ENCODE measurements around the gene TRERF1. TPM values are rescaled to one million over a fixed set of nuclear protein-coding genes. Genes with fewer than 3 reads are reported as not detected.

Gene TRERF1
- total RNA-seq, 1 donor from 2014 or later, result 6.2 TPM

DNA sequence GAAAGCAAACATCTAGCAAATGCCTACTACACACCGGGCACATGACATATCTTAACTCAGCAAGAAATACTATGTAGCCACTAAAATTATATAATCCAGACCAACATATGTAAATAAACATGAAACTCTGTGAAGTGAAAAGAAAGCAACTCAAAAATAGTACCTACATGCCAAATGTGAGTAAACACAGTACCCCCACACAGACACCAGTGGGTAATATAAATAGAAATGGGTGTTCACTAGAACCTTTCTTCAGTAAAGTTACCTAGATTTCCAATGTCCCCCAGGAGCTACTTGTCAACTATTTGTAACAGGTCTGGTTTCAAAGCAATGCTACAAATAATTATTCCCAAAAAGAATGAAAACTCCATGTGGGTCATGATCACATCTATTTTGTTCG lies 25.5 kb downstream of the TRERF1 start:
- DNase-seq, result no peak

DNA sequence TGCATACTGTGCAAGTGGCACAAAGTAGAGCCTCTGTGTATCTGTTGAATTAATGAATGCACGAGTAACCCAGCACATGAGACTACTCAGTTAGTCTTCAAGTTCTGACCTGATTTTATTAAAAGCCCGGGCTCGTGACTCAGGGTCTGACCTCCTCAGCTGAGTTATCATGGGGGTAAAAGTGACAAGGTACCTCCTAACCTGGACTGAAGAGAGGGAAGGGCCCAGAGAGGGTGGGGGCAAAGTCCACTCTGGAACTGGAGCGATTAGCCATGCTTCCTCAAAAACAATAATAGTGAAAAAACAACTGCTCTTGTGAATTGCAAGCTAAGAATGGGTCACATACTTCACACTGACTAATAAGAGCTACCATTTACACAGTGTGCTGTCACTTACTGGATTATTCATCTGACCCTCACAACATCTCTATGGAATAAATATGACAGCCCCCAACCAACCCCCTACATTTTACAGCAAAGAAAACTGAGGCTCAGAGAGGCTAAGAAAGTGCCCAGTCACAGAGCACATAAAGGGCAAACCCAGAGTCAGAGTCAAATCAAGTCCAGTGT lies 26.7 kb downstream of the TRERF1 start:
- DNase-seq, result no peak

DNA sequence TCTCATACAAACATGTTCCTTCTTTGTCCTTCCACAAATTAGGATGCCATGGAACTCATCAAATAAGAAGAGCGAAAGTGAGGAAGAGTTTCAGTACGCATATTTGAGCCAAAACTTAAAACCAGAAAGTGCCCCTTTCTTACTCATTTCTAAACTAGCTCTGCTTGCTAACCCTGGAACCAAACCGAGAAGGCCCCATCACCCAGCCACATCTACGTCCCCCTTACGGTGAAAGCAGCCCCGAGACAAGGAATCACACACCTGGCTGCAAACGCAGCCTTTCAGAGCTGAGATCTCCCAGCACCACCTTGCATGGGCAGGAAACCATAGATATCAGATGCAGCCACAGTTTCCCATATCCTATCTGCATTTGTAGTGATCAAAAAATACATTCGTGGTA lies 28.5 kb downstream of the TRERF1 start:
- no peak for DNase-seq

DNA sequence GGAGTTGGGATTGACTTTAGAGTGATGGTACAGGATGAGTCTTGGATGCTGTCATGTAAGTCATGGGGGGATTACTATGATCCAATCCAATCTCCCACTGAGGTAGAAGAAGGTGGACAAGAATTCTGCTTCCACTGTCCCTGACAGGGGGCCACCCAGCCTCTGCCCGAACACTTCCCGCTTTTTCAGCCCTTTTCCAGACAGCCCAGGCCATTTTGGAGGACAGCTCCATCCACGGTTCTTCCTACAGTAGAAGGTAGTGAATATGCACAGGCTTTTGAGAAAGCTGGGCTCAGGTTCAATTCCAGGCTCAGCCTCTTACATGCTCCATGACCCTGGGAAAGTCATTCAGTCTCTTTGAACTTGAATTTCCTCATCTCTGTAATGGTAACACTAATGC lies 31.0 kb downstream of the TRERF1 start:
- no peak for DNase-seq

DNA sequence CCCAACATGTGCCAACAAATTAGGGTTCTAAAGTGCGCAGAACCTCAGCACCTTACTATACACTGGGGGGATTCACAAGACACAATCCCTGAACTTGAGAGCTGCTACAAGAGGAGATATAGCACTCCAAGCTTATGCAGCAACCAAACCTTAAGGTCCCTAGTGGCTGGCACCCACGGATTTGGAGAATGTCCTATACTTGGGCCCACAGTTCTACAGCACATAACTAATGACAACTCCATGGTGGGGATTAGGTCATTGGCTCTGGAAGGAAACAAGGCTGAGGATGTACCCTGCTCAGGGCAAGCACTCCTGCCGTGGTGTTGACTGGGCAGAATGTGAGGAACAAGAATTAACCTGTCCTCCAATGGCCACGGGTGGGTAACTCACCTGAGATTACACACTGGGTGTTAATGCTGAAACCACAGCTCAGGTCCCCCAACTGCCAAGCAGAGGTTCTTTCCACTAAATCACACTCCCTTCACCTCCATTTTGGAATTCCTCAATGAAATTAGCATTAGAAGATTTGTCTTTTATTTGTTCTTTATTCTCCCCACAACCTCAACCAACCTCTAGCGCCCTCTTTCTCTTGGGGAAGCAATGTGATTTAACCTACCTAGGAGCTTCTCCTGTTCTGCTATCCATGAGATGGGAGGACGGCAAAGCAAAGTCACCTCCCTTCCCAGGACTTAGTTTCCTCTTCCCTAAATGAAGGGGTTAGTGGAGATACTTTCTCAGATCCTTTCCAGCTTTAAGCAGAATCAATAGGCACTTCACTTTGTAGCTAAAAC lies 32.0 kb downstream of the TRERF1 start:
- DNase-seq, result no peak

DNA sequence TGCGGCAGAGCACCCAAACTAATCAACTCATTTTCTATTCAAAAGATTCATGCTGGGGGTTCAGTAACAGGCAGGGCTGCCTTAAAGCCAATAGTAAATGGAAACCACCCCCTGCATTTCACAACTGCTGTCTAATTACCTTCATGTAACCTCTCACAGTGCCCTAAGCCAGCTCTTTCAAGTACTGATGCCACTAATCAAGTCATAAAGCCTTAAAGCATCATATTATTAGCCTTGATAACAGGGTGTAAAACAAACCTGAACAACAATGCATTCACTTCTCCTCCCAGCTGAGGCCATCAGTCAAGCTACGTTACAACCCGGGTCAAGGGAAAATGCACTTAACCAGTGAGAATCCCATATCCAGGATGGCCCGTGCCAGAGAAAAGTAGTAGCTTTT lies 33.0 kb downstream of the TRERF1 start:
- DNase-seq, result no peak

DNA sequence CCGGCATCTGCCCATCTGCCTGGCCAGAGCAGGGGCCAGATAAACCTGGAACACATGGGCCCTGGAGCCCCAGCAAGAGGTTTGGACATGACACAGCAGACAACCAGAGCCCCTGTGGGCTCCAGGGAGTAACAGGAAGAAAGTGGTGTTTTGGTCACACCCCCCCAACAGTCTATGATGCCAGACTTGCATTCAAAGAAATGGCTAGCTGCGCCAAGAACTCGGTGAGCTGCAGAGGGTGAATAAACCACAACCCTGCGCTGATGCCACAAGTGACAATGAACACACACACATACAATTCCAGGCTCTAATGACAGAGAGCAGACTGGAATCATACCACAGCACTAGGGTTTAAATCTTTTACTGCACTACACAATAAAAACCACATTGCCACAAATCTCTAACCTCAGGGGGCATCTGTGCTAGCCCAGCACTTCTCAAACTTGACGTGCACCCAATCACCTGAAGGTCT lies 34.0 kb downstream of the TRERF1 start:
- no peak for DNase-seq

DNA sequence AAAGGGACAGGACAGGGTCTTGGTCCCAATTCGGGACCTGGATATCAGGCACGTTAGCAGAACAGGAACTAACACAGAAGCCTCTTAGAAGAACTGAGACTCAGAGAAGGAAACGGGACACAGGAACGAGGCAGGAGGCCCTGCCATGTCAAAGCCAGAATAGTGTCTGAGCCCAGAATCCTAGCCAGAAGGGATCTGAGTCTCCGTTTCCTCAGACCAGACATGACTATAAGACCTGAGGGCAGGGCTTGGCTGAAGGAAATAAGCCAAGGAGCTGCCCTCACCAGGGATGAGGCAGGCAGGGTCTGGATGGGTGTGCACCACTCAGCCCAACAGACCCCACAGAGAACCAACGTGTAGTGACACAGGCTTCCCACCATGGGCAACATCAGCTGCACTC lies 40.3 kb downstream of the TRERF1 start:
- DNase-seq, result no peak

DNA sequence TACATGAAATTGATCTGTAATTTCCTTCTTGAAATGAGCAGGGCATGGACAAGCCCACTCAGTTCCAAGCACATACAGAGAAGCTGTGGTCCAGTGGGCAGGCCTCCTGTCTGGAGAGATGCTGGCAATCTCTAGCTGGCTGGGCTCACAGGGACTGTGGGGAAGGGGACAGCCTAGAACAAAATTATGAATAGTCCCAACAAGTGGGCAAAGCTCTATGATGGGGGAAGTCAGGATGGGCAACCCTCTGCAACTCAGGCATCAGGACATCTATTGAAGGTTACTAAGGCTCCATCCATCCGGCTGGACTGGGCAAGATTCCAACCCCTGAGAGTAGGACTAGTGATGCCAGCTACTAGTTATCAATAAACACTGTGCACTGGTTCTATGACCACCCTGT lies 40.9 kb downstream of the TRERF1 start:
- DNase-seq, result no peak

DNA sequence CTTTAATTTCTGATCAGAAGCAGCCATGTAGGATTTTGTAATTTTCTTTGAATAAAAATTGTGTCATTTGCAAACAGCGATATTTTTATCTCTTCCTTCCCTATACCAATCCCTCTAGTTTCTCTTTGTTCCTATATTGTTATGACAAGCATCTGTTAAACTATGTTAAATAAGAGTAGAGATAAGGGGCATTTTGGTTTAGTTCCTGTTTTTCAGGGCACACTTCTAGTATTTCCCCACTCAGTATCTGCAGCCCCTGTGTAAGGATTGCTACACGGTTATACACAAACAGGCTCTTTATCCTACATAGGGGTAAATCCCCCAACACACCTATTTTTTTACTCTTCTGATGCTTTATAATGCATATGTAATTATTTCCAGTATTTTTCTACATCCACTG lies 42.1 kb downstream of the TRERF1 start:
- DNase-seq, result no peak

DNA sequence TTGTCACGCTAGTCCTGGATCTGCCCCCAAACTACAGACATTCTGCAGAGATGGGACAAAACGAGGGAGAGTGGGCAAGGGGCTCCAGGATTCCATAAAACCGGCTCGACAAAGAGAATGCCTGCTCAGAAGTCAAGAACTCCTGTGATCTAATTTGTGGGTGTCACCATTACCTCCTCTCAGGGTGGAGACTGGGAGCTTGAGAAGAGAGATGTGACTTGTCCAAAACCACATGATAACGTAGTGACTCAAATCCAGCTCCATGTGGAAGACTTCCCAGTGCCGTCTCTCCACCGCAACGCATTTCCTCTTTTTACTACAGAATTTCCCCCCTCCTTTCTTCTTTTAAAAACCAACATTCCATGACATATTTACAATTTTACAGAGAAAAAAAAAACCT lies 44.3 kb downstream of the TRERF1 start:
- no peak for DNase-seq

DNA sequence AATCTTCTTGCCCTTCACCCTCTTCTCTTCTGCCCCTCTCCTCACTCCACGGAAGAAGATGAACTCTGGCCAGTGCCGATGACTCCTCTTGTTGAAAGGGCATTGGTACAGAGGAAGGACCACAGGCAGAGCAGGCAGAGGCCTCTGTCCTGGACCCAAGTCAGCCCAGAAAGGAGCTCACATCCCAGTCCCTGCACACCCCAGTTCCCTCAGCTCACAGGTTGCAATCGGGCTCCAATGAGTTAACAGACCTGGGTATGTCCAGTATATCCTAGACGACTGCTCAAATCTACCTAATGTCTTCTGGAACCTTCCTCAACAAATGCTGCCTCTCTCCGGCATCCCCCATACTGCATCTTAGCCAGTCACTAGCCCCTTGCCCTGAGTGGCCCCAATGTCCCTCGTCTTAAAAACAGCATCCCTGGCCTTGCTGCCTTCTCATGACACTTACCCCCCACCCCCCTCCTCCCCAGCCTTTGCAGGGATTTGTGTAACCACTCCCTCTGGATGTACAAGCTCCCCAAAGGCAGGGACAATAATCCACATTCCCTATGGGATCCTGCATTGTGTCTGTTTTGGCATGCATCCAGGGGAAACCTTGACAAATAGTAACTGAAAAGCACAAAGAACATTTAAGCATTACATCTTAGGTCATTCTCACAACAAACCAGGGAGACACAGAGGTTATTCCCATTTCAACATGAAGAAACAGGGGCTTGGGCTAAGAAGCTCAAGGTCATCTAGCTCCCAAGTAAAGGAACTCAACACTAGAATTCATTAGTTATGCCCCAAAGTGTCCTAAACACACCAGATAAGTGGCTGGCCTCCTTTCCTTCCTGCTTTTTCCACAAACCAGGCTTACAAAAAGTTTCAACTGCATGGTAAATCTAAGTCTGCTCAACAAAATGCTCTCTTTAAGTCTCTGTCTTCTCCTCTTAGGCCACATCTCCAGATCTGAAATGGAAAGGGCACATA lies 45.1 kb downstream of the TRERF1 start:
- DNase-seq, result no peak

DNA sequence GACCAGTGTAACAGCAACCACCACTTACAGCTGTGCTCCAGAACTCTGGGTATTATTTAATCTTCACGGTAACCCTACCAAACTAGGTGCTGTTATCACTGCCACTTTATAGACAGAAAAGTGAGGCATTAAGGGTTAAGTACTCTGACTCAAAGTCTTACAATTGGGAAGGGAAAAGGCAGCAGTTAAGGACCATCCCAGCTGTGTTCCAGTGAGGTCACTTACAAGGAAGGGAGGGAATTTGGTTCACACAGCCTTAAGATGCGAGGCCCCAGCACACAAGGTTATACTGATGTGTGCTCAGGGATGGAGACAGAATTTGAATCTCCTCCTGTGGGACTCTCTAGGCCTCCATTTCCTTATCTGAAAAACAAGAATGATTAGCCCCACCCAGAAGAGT lies 46.7 kb downstream of the TRERF1 start:
- peak; percentile 34 for DNase-seq

DNA sequence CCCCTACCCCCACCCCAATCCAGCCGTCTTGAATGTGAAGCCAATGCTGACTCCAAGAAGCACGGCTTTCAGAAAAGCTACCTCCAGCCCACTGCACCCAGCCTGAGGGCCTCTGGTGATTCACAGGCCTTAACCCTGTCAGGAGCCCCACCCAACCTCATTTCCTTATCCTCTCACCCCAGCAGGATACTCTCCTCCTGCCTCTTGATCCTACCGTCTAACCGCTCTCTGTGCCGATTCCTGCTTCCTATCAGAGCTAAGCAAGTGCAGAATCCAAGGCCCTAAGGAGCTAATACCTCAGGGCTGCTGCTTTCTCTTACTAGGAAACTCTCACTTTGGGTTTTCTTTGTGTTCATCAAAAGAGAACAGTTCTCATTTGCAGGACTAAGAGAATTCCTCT lies 47.2 kb downstream of the TRERF1 start:
- no peak for DNase-seq

DNA sequence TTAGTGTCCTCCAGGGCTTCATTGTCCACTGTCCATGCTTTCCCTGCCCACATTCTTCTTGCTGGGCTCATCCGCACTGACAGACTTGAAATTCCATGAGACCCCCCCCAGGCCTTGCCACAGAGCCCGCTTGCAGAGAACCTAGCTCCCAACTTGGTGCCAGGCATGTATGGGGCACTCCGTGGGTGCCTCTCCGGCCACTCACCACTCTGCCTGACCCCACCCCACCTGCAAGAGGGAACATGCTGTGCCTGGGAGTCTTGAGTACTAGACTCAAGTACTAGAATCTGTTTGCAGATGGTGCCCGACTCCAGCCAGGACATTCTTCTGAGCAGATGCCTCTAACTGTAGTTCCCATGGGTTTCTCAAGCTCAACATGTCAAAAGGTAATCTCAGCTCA lies 47.9 kb downstream of the TRERF1 start:
- DNase-seq, result no peak

DNA sequence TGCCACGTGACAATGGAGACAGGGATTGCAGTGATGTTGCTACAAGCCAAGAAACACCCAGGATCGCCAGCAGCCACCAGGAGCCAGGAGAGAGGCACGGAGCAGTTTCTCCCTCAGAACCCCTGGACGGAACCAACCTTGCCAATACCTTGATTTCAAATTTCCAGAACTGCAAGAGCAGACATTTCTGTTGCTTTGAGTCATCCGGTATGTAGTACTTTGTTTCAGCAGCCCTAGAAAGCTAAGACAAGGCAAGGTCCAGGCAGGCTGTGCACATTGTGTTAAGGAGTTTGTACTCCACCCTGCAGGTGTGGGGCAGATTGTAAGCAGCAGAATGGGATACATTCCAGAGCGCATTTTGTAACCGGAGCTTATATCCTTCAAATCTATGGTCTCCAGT lies 48.3 kb downstream of the TRERF1 start:
- no peak for DNase-seq

DNA sequence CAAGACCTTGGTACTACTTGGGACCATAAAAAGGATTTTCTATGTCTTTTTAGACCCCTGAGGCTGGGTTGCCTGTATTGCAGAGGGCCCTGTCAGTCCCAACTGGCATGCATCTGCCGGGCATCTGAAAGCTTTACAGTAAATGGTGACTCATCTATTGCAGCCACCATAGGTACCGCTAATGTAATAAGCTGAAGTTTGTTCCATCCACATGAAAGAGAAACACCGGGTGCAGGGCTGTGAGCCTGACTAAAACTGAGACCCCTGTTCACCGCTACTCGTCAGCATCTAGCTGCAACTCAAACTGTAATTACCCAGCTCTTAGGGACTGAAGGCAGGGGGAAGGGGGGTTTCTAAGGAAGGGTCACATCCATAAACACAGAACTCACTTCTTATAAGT lies 49.5 kb downstream of the TRERF1 start:
- no peak for DNase-seq

DNA sequence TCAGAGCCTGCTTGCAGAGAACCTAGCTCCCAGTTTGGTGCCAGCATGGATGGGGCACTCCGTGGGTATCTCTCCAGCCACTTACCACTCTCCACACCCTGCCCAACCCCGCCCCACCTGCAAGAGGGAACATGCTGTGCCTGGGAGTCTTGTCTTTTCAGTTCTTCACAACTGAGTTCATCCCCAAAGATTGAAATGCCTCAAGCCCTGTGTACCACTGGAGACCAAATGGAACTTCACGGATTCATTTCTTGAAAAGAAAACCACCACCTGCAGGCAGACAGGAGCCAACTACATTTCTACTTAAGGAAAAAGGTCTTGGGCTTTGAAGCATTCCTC lies 50.1 kb downstream of the TRERF1 start:
- DNase-seq, result no peak

DNA sequence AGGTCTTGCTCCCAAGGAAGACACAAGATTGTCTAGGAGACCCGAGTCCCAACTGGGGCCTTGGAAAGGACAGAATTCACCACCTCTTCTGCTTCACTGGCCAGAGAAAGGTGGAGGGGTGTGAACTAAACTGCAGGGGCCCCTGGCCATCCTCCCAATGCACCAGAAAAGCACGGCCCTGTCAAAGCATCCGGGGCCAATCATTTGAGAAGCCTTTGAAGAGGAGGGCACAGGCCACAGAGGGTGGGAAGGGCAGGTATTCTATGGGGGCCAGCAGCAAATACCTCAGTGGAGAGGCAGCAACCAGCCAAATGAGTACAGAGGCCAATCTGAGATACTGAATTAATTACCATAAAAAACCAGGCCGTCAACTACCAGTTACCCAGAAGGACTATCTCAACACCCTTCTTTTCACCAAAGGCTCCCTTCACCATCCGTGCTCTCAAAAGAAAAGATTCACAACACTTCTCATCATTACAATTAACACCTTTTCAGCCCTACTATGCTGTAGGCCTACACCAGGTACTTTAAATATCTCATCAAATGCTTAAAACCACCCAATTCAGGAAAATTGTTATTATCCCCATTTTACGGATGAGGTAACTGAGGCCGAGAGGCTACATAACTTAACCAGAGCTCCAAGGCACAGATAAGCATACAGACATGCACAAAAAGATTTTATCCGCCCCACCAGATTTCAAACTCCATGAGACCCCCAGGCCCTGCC lies 50.7 kb downstream of the TRERF1 start:
- no peak for DNase-seq

DNA sequence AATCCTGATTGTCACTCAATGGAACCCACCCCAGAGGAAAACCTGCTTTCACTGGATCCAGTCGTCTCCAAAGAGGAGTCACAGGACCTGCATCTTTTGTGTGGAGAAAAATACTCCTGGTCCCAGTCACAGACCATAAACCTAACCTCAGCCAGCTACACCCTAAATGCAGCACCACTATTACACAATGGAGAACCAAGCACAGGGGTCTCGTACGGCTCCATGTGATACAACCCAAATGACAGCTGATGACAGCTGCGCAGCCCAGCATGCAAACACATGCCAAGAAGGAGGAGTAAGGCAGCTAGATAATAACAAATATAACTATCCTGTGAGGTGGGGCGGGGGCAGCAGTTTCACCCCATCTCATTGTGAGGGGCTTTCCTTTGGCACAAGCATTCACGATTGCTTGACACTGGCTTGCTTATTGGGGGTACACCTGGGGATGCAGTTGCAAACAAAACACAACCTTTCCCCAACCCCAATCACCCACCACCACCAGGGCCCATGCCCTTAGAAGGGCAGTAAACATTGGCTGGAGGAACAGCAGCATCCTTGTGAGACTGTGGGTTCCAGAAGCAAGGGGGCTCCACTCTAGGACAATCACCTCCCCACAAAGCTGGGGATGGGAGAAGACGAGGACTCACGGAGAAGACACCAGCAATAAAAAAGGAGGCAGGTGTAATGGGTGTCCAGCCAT lies 51.5 kb downstream of the TRERF1 start:
- DNase-seq, result no peak

DNA sequence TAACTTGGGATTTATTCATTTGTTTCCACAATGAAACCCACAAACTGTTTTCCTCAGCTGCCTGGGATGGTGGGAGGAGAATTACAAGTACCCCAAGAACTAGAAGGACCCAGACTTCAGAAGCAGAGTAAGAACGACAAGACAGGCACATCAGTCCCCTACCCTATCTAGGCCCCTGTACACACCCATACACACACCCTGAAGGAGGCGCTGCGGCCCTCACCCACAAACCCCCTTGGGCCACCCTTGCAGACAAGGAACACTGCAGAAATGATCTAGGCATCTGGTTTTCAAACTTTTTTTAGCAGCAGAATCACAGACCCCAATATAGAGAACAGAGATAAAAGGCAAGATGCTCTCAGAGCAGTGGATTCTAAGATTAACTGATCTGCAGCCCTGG lies 55.0 kb downstream of the TRERF1 start:
- no peak for DNase-seq

All from skin of body (tissue), 2 donors.